Neural crest cell (in vitro differentiated cells): ENCODE measurements around the gene GALNT18. TPM values are rescaled to one million over a fixed set of nuclear protein-coding genes. Genes with fewer than 3 reads are reported as not detected.

ENCODE experiments used
- DNase-seq: peaks from one replicate; pipeline ENCODE4 v3.0.0; 2021; ENCODE audit warnings: low read depth, mixed read lengths, low spot score
- H3K27ac Mint-ChIP-seq: one replicate; pipeline ENCODE4 v1.8.0; 2021; ENCODE audit warnings: mild to moderate bottlenecking, mixed read lengths; ENCODE audit not compliant: unreplicated experiment
- H3K27me3 Mint-ChIP-seq: 2 replicates; pipeline ENCODE4 v1.8.0; 2021; ENCODE audit warnings: low read depth, mild to moderate bottlenecking, mixed read lengths
- H3K36me3 Mint-ChIP-seq: 2 replicates; pipeline ENCODE4 v1.8.0; 2021; ENCODE audit warnings: low read depth, mild to moderate bottlenecking, mixed read lengths
- H3K4me1 Mint-ChIP-seq: 2 replicates; pipeline ENCODE4 v1.8.0; 2021; ENCODE audit warnings: mixed read lengths
- H3K4me3 Mint-ChIP-seq: one replicate; pipeline ENCODE4 v1.8.0; 2021; ENCODE audit warnings: mild to moderate bottlenecking, mixed read lengths
- H3K9me3 Mint-ChIP-seq: 2 replicates; pipeline ENCODE4 v1.8.0; 2021; ENCODE audit warnings: mixed read lengths
- total RNA-seq: library from RNA; stranded (reverse); gene quantifications from 2 replicates; pipeline ENCODE4 v1.2.1, GENCODE V29; 2021
- TF ChIP-seq, protein P1 (sequence below): fragments of 200-600 bp; sonication (generic); conservative IDR thresholded peaks from 2 replicates; pipeline ENCODE4 v1.5.0; 2021; ENCODE audit warnings: antibody characterized with exemption, mild to moderate bottlenecking

GALNT18 gene
- total RNA-seq, 1 donor from 2014 or later = 2.8 TPM

GRCh38 chr11:11558826-11559225 lies 63.0 kb downstream of the GALNT18 start:
- Mint-ChIP-seq H3K4me1 (no peaks in the 10 kb centered on the region), H3K27me3 (peaks cover 8% of the 10 kb centered on the region), H3K36me3 (no peaks in the 10 kb centered on the region), H3K9me3 (peaks cover 6% of the 10 kb centered on the region), H3K4me3 (no peak overlapping the region), H3K27ac (no peak overlapping the region)
- TF ChIP-seq, protein P1, sequence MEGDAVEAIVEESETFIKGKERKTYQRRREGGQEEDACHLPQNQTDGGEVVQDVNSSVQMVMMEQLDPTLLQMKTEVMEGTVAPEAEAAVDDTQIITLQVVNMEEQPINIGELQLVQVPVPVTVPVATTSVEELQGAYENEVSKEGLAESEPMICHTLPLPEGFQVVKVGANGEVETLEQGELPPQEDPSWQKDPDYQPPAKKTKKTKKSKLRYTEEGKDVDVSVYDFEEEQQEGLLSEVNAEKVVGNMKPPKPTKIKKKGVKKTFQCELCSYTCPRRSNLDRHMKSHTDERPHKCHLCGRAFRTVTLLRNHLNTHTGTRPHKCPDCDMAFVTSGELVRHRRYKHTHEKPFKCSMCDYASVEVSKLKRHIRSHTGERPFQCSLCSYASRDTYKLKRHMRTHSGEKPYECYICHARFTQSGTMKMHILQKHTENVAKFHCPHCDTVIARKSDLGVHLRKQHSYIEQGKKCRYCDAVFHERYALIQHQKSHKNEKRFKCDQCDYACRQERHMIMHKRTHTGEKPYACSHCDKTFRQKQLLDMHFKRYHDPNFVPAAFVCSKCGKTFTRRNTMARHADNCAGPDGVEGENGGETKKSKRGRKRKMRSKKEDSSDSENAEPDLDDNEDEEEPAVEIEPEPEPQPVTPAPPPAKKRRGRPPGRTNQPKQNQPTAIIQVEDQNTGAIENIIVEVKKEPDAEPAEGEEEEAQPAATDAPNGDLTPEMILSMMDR = no peak
- no peak for DNase-seq

DNA sequence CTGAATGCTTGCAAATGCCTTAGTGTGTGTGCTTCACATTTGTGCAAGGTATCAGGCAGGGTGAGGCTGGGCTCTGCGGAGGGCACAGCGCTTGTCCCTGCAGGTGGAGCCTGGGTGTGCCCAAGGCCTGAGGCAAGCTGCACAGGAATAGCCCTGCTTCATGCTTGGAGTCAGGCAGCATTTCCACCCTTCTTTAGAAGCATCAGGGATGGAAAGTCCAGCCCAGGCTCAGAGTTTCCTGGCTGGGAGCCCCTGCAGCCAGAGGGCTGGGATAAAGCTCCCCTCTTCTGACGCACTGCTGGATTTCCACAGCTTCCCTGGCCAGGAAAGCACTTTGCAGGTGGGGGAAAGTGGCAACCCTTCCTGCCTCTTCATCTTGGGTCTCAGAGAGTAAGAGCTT lies 63.4 kb downstream of the GALNT18 start:
- H3K4me3 Mint-ChIP-seq = no peak overlapping the region
- TF ChIP-seq, protein P1 = no peak
- DNase-seq = no peak
- peaks cover 6% of the 10 kb centered on the region for H3K9me3 Mint-ChIP-seq
- H3K36me3 Mint-ChIP-seq = no peaks in the 10 kb centered on the region
- H3K27ac Mint-ChIP-seq = no peak overlapping the region
- no peaks in the 10 kb centered on the region for H3K4me1 Mint-ChIP-seq
- H3K27me3 Mint-ChIP-seq = peaks cover 8% of the 10 kb centered on the region

DNA sequence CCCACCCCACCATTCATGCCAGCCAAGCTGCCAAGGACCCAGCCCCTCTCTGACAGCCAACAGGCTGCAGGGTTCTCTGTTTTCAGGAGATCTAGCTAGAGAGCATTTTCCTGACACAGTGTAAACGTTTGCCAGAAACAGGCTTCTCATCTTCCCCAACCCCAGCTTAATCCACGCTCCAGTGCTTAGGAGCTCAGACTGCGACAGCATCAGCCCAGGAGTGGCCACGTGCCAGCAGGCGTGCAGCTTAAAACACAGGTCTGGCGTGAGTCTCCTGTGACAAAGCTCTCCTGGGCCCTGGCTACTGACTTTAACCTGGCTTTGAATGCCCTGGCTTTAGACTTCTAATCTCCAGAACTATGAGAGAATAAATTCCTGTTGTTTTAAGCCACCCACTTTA lies 66.6 kb downstream of the GALNT18 start:
- DNase-seq = no peak

GRCh38 chr11:11553573-11553972 lies 68.2 kb downstream of the GALNT18 start:
- no peaks in the 10 kb centered on the region for H3K27me3 Mint-ChIP-seq
- no peak overlapping the region for H3K27ac Mint-ChIP-seq
- H3K4me3 Mint-ChIP-seq = no peak overlapping the region
- TF ChIP-seq, protein P1 = no peak
- peaks cover 6% of the 10 kb centered on the region for H3K4me1 Mint-ChIP-seq
- H3K36me3 Mint-ChIP-seq = no peaks in the 10 kb centered on the region
- H3K9me3 Mint-ChIP-seq = no peaks in the 10 kb centered on the region
- DNase-seq = no peak

More for the DNA sequence above, 66.6 kb downstream of the GALNT18 start:
- no peak overlapping the region for H3K4me3 Mint-ChIP-seq
- peaks cover 6% of the 10 kb centered on the region for H3K9me3 Mint-ChIP-seq
- no peaks in the 10 kb centered on the region for H3K4me1 Mint-ChIP-seq
- H3K27ac Mint-ChIP-seq = no peak overlapping the region
- H3K36me3 Mint-ChIP-seq = no peaks in the 10 kb centered on the region
- H3K27me3 Mint-ChIP-seq = peaks cover 8% of the 10 kb centered on the region
- TF ChIP-seq, protein P1 = no peak

- no peaks in the 10 kb centered on the region for H3K9me3 Mint-ChIP-seq
- no peaks in the 10 kb centered on the region for H3K27me3 Mint-ChIP-seq
- TF ChIP-seq, protein P1 = no peak
- H3K4me3 Mint-ChIP-seq = no peak overlapping the region
- H3K4me1 Mint-ChIP-seq = peaks cover 16% of the 10 kb centered on the region
- H3K27ac Mint-ChIP-seq = no peak overlapping the region
- DNase-seq = no peak
- no peaks in the 10 kb centered on the region for H3K36me3 Mint-ChIP-seq
These were observed 69.2 kb downstream of the GALNT18 start for GRCh38 chr11:11552529-11553087.

GRCh38 chr11:11550534-11550933 lies 71.3 kb downstream of the GALNT18 start:
- TF ChIP-seq, protein P1 = no peak
- DNase-seq = no peak
- Mint-ChIP-seq H3K27me3 (no peaks in the 10 kb centered on the region), H3K4me1 (peaks cover 19% of the 10 kb centered on the region), H3K27ac (no peak overlapping the region), H3K9me3 (no peaks in the 10 kb centered on the region), H3K36me3 (no peaks in the 10 kb centered on the region), H3K4me3 (no peak overlapping the region)
